Loucy (cell line): ENCODE measurements around the gene FGFR2.

Experiments
- H2AFZ ChIP-seq: fragments of 200-600 bp; sonication (generic); 2 replicates; pipeline ENCODE4 v1.6.0; 2016; ENCODE audit warnings: antibody characterized with exemption, mild to moderate bottlenecking, low read length, moderate library complexity
- H3F3A ChIP-seq: fragments of 200-600 bp; 2 replicates; pipeline ENCODE4 v1.6.0; 2016; ENCODE audit warnings: antibody characterized with exemption, low read depth, mild to moderate bottlenecking
- H3K27me3 ChIP-seq: fragments of 200-600 bp; sonication (generic); 2 replicates; pipeline ENCODE4 v1.6.1; 2014; ENCODE audit warnings: low read length, mild to moderate bottlenecking; ENCODE audit not compliant: insufficient read depth, poor library complexity, severe bottlenecking
- H3K36me3 ChIP-seq: fragments of 200-600 bp; sonication (generic); 2 replicates; pipeline ENCODE4 v1.6.1; 2016; ENCODE audit warnings: low read length; ENCODE audit not compliant: insufficient read depth
- H3K4me1 ChIP-seq: fragments of 200-600 bp; sonication (generic); 2 replicates; pipeline ENCODE4 v1.5.1; 2014; ENCODE audit warnings: low read length, mild to moderate bottlenecking; ENCODE audit not compliant: insufficient read depth, poor library complexity, severe bottlenecking
- H3K4me2 ChIP-seq: fragments of 200-600 bp; sonication (generic); 2 replicates; pipeline ENCODE4 v1.6.0; 2014; ENCODE audit warnings: antibody characterized with exemption, low read length, low read depth, mild to moderate bottlenecking; ENCODE audit not compliant: poor library complexity, severe bottlenecking
- H3K4me3 ChIP-seq: fragments of 200-600 bp; sonication (generic); 2 replicates; pipeline ENCODE4 v1.5.1; 2014; ENCODE audit warnings: low read length, mild to moderate bottlenecking, mixed read lengths; ENCODE audit not compliant: poor library complexity, severe bottlenecking
- H3K79me2 ChIP-seq: fragments of 200-600 bp; sonication (generic); 2 replicates; pipeline ENCODE4 v1.6.1; 2014; ENCODE audit warnings: low read length; ENCODE audit not compliant: insufficient read depth
- H3K9ac ChIP-seq: fragments of 200-600 bp; sonication (generic); 2 replicates; pipeline ENCODE4 v1.6.0; 2014; ENCODE audit warnings: mild to moderate bottlenecking, low read depth, low read length, moderate library complexity; ENCODE audit not compliant: poor library complexity, severe bottlenecking
- H3K9me2 ChIP-seq: fragments of 200-600 bp; sonication (generic); replicated peaks from 2 replicates; pipeline ENCODE4 v1.6.1; 2016; ENCODE audit warnings: low read depth, low read length, mixed read lengths
- H3K9me3 ChIP-seq: fragments of 200-600 bp; sonication (generic); 2 replicates; pipeline ENCODE4 v1.6.1; 2014; ENCODE audit warnings: mild to moderate bottlenecking, antibody characterized with exemption, low read length, low read depth; ENCODE audit not compliant: insufficient read depth
- H4K20me1 ChIP-seq: fragments of 200-600 bp; sonication (generic); 2 replicates; pipeline ENCODE4 v1.6.0; 2014; ENCODE audit warnings: antibody characterized with exemption, low read length, mild to moderate bottlenecking; ENCODE audit not compliant: insufficient read depth, poor library complexity, severe bottlenecking
- CTCF ChIP-seq: fragments of 200-600 bp; sonication (generic); conservative IDR thresholded peaks from 2 replicates; pipeline ENCODE4 v1.5.1; 2014; ENCODE audit warnings: mild to moderate bottlenecking, antibody characterized with exemption, low read length
- EZH2phosphoT487 ChIP-seq: fragments of 200-600 bp; IDR thresholded peaks from 2 replicates; pipeline ENCODE4 v1.6.1; 2018; ENCODE audit warnings: antibody characterized with exemption, mild to moderate bottlenecking, moderate library complexity, borderline replicate concordance

The FGFR2 gene

GRCh38 chr10:121461307-121461706 is 136.9 kb downstream of the FGFR2 start:
- no peak overlapping the region for H3K4me2 ChIP-seq
- no peaks in the 10 kb centered on the region for H3K4me1 ChIP-seq
- H3K9ac ChIP-seq = no peak overlapping the region
- no peak overlapping the region for H3K4me3 ChIP-seq
- H3F3A ChIP-seq = no peaks in the 10 kb centered on the region
- no peaks in the 10 kb centered on the region for H3K79me2 ChIP-seq
- H3K36me3 ChIP-seq = no peaks in the 10 kb centered on the region
- H4K20me1 ChIP-seq = no peaks in the 10 kb centered on the region
- no peaks in the 10 kb centered on the region for H3K9me2 ChIP-seq
- H2AFZ ChIP-seq = no peak overlapping the region
- no peaks in the 10 kb centered on the region for H3K27me3 ChIP-seq
- peaks cover 4% of the 10 kb centered on the region; the same call in 1 of the 2 replicates for H3K9me3 ChIP-seq
- TF ChIP-seq CTCF (no peak), EZH2phosphoT487 (no peak)

- no peak overlapping the region for H2AFZ ChIP-seq
- TF ChIP-seq EZH2phosphoT487 (no peak), CTCF (no peak)
- H3K9me2 ChIP-seq = no peaks in the 10 kb centered on the region
- no peaks in the 10 kb centered on the region for H3F3A ChIP-seq
- no peaks in the 10 kb centered on the region for H4K20me1 ChIP-seq
- H3K9me3 ChIP-seq = peaks cover 4% of the 10 kb centered on the region; the same call in 1 of the 2 replicates
- H3K4me1 ChIP-seq = no peaks in the 10 kb centered on the region
- no peak overlapping the region for H3K9ac ChIP-seq
- no peaks in the 10 kb centered on the region for H3K27me3 ChIP-seq
- no peak overlapping the region for H3K4me3 ChIP-seq
- no peaks in the 10 kb centered on the region for H3K36me3 ChIP-seq
- no peak overlapping the region for H3K4me2 ChIP-seq
- H3K79me2 ChIP-seq = no peaks in the 10 kb centered on the region
These were observed 137.5 kb downstream of the FGFR2 start for GRCh38 chr10:121460733-121461132.

GRCh38 chr10:121459622-121460453 is 138.4 kb downstream of the FGFR2 start:
- Histone ChIP-seq H3K4me1 (no peaks in the 10 kb centered on the region), H3F3A (no peaks in the 10 kb centered on the region), H3K9me3 (peaks cover 4% of the 10 kb centered on the region; the same call in 1 of the 2 replicates), H3K27me3 (no peaks in the 10 kb centered on the region), H3K4me2 (no peak overlapping the region), H3K36me3 (no peaks in the 10 kb centered on the region), H3K4me3 (no peak overlapping the region), H3K9ac (no peak overlapping the region), H2AFZ (no peak overlapping the region), H4K20me1 (no peaks in the 10 kb centered on the region), H3K79me2 (no peaks in the 10 kb centered on the region), H3K9me2 (no peaks in the 10 kb centered on the region)
- no peak for TF ChIP-seq CTCF
- no peak for TF ChIP-seq EZH2phosphoT487
